Testis (tissue), 2 donors: Measurements from ENCODE around the gene SLCO4A1.

Experiments used
- CTCF ChIP-seq, 3 experiments: fragments of 450-650 bp in 2 of 3; fragments of 200-600 bp in 1 of 3; sonication (generic) in 1 of 3; IDR thresholded peaks; one replicate each; pipeline ENCODE4 v1.5.1; 2016 to 2019; ENCODE audit warnings: antibody characterized with exemption in 3 of 3, mild to moderate bottlenecking in 2 of 3, moderate library complexity in 1 of 3
- POLR2A ChIP-seq: fragments of 450-650 bp; IDR thresholded peaks from one replicate; pipeline ENCODE4 v1.6.1; 2017; ENCODE audit warnings: antibody characterized with exemption, mild to moderate bottlenecking, moderate library complexity

GRCh38 chr20:62660240-62660615 lies 17.9 kb downstream of the SLCO4A1 start:
- TF ChIP-seq CTCF (IDR thresholded peaks at IDR 0.05) = no peak
- no peak for TF ChIP-seq POLR2A
